ENCODE data around the gene FGD5.

GRCh38 chr3:14962762-14963161, 144.0 kb downstream of the FGD5 start:
- TF ChIP-seq POLR2AphosphoS5 (IDR thresholded peaks at IDR 0.05) (no peak), CTCF (IDR thresholded peaks at IDR 0.05) (no peak), POLR2A (IDR thresholded peaks at IDR 0.05) (no peak), EP300 (IDR thresholded peaks at IDR 0.05) (no peak)

Measured in upper lobe of left lung (tissue), 4 donors.